ENCODE results near the gene DHTKD1.
"Not testable (repeated sequence)": the region's sequence is repeated elsewhere in the genome, so short reads cannot be mapped to it uniquely, and the experiment has no call there.

The DHTKD1 gene

DNA sequence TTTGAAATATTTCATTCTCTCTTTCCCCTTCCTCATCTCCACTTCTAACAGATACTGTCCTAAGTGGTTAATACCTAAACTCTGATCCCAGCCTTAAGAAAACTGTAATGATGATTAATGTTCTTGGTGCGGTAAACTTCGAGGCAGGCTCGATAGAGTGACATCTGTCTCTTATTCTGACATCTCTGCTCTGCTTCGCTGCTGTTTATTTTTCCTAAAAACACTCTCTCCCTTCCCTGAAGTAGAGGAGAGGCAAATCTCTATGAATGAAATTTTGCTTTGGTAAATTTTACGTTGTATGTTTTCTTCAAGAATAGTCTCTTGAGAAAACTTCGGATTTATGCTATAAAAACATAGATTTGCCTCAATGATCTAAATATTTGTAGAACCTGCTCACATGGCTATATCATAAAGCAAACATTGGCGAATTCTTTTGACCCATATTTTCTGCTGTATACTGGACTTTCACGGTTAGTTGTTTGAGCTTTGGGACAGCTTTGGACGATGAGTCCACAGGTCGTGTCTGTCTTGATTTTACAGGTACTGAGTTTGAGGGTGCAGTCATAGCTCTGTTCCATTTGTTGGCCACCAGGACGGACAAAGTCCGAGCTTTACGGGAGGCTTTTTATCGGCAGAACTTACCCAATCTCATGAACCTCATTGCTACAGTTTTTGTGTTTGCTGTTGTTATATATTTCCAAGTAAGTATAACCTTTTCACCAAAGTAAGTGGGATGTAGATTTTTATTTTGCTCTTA is 87.8 kb downstream of the DHTKD1 start:
- DNase-seq: no peak

GRCh38 chr10:12158111-12158510 is 89.4 kb downstream of the DHTKD1 start:
- no peak for DNase-seq

DNA sequence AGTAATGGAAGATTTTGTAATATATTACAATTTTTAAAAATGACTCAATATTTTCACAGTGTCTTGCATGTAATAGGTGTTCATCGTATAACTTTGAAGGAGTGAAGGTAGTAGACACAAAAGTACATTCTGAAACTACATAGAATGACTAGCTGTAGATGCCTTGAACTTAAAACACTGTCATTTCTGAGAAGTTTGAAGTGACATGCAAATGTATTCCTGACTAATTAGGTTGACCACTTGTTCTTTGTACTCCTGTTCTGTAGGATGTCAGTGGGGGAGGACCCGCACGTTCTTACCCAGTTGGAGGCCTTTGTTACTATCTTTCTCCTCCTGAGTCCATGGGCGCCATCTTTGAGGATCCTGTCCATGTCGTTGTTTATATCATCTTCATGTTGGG is 91.9 kb downstream of the DHTKD1 start:
- no peak for DNase-seq

DNA sequence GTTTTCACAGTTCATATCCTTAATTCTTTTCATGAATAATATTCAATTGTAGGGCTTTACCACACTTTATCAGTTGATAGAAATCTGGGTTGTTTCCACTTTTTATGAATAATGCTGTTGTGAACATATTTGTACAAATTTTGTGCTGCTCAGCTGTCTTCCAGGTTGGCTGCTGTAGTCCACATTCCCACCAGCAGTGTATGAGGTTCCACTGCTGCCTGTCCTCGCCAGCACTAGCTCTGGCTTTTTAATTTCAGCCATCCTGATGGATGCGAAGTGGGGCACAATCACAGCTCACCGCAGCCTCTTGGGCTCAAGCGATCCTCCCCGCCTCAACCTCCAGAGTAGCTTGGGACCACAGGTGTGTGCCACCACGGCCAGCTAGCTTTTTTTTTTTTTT is 94.2 kb downstream of the DHTKD1 start:
- no peak for DNase-seq

DNA sequence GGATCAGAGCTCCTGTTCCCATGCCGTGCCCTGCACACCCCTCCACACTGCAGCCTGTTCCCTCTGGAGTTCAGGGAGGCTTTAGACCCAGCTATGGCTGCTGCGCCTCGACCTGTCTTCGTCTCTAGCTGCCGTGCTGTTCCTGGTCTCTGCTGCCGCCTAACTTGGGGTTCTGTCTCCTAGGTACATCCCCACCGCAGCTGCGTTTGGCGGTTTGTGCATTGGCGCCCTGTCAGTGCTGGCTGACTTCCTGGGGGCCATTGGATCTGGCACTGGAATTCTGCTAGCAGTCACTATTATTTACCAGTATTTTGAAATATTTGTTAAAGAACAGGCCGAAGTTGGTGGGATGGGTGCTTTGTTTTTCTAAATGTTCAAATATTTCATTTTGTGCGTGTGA is 95.3 kb downstream of the DHTKD1 start:
- no peak for DNase-seq

DNA sequence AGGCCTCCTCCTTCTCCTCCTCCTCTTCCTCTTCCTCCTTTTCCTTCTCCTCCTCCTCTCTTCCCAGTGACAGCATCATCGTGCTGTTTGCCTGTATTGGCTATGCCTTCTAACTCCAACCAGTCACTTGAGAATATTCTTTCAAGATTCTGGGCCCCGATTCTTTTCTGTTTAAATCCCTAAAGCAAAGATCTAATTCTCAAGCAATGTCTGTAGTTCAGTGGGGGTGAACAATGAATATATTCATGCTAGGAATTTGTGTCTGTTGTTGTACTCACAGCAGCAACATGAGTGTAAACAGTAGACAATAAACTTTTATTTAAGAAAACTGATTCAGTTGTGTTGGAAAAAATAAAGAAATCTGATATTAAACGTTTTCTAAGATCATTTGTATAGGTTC is 96.3 kb downstream of the DHTKD1 start:
- DNase-seq: no peak

DNA sequence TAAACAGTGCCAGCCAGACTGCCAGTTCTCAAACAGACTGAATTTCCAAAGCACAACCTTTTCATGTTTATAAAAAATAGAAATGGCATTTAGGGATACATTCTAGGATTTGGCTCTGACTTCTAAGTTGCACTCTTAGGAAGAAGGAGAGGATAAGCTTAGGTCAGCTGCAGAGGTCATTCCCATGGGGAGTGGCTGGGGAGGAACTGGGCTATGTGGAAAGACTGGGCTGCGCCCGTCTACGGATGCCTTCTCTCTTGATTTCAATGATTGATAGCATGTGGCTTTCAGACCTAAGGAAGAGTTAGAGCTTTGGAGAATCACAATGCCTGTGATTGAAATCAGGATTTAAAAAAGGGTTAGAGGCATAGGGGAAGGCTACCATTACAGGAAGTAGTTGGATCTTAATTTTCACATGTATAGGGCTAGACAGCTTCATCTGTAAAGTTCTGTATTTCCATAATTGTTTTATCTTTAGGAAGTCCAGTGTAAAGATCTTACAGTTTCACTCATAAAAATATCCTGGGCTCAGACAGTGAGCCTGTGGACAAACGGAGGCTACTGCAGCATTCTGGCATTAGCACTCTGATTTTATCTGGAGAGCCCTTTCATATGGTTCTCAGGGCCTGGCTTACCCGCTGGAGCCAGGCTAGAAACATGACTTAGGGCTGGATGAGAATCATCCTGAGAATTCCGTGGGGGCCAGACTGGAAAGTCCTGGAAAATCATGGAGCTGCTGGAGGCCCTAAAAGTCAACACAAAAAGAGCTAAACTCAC is 97.4 kb downstream of the DHTKD1 start:
- no peak for DNase-seq

GRCh38 chr10:12171512-12171911 is 102.8 kb downstream of the DHTKD1 start:
- not testable (repeated sequence) for DNase-seq

Measured in activated CD4-positive, alpha-beta T cell treated with anti-CD3 and anti-CD28 coated beads, Interleukin-2, Interleukin-6, amounts not matched to agents 100 ng/mL and 50 ng/mL, durations not matched to agents 16 hours and 8 hours (primary cell).